ENCODE data around the gene NKAPD1. TPM values are rescaled to one million over a fixed set of nuclear protein-coding genes. Genes with fewer than 3 reads are reported as not detected.
"Not testable (repeated sequence)": the region's sequence is repeated elsewhere in the genome, so short reads cannot be mapped to it uniquely, and the experiment has no call there.

Gene NKAPD1
- total RNA-seq, 5 donors from 2014 or later (not counting 1 experiment from before 2014, with no cell fraction given): 14.6 to 22.1 (median 17.7) TPM

DNA sequence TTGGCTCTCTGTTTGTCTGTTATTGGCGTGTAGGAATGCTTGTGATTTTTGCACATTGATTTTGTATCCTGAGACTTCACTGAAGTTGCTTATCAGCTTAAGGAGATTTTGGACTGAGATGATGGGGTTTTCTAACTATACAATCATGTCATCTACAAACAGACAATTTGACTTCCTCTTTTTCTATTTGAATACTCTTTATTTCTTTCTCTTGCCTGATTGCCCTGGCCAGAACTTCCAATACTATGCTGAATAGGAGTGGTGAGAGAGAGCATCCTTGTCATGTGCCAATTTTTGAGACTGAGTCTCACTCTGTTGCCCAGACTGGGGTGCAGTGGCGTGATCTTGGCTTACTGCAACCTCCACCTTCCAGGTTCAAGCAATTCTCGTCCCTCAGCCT is 25.8 kb upstream of the NKAPD1 start:
- H3K4me1 ChIP-seq (ENCODE audit: control insufficient read depth in 1 of 2, extremely low read depth in 1 of 2, insufficient read depth in 2 of 2, low read length in 2 of 2); POLR2A ChIA-PET; H3K27me3 ChIP-seq (replicated peaks in 1 of 2; ENCODE audit: control insufficient read depth in 2 of 2, extremely low read depth in 1 of 2, insufficient read depth in 2 of 2, low read length in 1 of 2); H3K27me3 Mint-ChIP-seq; ATAC-seq (replicated peaks in 1 of 4); H3K27ac ChIP-seq (ENCODE audit: low read length); CTCF ChIA-PET; H3K4me3 ChIP-seq (ENCODE audit: control insufficient read depth in 1 of 2, extremely low read depth in 1 of 2, low read length in 1 of 2); H3K4me3 Mint-ChIP-seq; H3K9me3 ChIP-seq; DNase-seq; H3K9me3 Mint-ChIP-seq: not testable (repeated sequence)
- peak overlapping the region in 1 of 2 donors; percentile 6 for H3K27ac Mint-ChIP-seq
- no CpG with 5 or more reads among the region's 3 CpGs for WGBS (ENCODE audit: insufficient coverage)
- H3K36me3 Mint-ChIP-seq: peaks cover 78% of the 10 kb centered on the region
- peaks cover 9 to 50% of the 10 kb centered on the region in 2 donors for H3K36me3 ChIP-seq (ENCODE audit: control insufficient read depth in 2 of 2, extremely low read depth in 1 of 2, insufficient read depth in 1 of 2, low read length in 1 of 2)
- peaks cover 11 to 28% (median 14%) of the 10 kb centered on the region in 3 donors for H3K4me1 Mint-ChIP-seq

DNA sequence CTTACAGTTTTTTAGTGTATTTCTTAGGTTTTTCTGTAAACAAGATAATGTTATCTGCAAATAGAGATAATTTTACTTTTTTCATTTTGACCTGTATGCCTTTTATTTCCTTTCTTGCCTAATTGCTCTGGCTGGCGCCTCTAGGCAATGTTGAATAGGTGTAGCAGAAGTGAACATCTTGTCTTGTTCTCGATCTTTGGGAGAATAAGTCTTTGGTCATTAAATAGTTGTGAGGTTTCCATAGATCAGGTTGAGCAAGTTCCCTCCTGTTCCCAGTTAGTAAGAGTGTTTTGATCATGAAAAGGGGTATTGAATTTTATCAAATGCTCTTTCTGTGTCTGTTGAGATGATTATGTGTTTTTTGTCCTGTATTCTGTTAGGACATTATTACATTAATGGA is 24.3 kb upstream of the NKAPD1 start:
- H3K4me1 ChIP-seq (ENCODE audit: control insufficient read depth in 1 of 2, extremely low read depth in 1 of 2, insufficient read depth in 2 of 2, low read length in 2 of 2): no peaks in the 10 kb centered on the region

GRCh38 chr11:112050721-112051120 is 23.4 kb upstream of the NKAPD1 start:
- Histone ChIP-seq H3K36me3 (ENCODE audit: control insufficient read depth in 2 of 2, extremely low read depth in 1 of 2, insufficient read depth in 1 of 2, low read length in 1 of 2) (peaks cover 0 to 40% of the 10 kb centered on the region in 2 donors), H3K4me1 (ENCODE audit: control insufficient read depth in 1 of 2, extremely low read depth in 1 of 2, insufficient read depth in 2 of 2, low read length in 2 of 2) (no peaks in the 10 kb centered on the region), H3K4me3 (ENCODE audit: control insufficient read depth in 1 of 2, extremely low read depth in 1 of 2, low read length in 1 of 2) (no peak overlapping the region), H3K9me3 (no peaks in the 10 kb centered on the region), H3K27me3 (replicated peaks in 1 of 2; ENCODE audit: control insufficient read depth in 2 of 2, extremely low read depth in 1 of 2, insufficient read depth in 2 of 2, low read length in 1 of 2) (no peaks in the 10 kb centered on the region), H3K27ac (ENCODE audit: low read length) (no peak overlapping the region)
- DNase-seq: no peak
- ChIA-PET CTCF (no interaction called here), POLR2A (no interaction called here)
- Mint-ChIP-seq H3K27me3 (no peaks in the 10 kb centered on the region), H3K27ac (peak overlapping the region in 1 of 2 donors; percentile 0), H3K4me3 (no peak overlapping the region), H3K4me1 (peaks cover 11 to 28% (median 14%) of the 10 kb centered on the region in 3 donors), H3K9me3 (no peaks in the 10 kb centered on the region), H3K36me3 (peaks cover 69% of the 10 kb centered on the region)
- WGBS (ENCODE audit: insufficient coverage): no CpG with 5 or more reads among the region's 3 CpGs
- ATAC-seq (replicated peaks in 1 of 4): no peak

More for the DNA sequence above, 24.3 kb upstream of the NKAPD1 start:
- H3K9me3 Mint-ChIP-seq: no peaks in the 10 kb centered on the region
- H3K27me3 ChIP-seq (replicated peaks in 1 of 2; ENCODE audit: control insufficient read depth in 2 of 2, extremely low read depth in 1 of 2, insufficient read depth in 2 of 2, low read length in 1 of 2): no peaks in the 10 kb centered on the region
- no peak overlapping the region for H3K27ac ChIP-seq (ENCODE audit: low read length)
- no peak overlapping the region for H3K4me3 ChIP-seq (ENCODE audit: control insufficient read depth in 1 of 2, extremely low read depth in 1 of 2, low read length in 1 of 2)
- H3K4me3 Mint-ChIP-seq: no peak overlapping the region
- ChIA-PET CTCF (no interaction called here), POLR2A (no interaction called here)
- H3K9me3 ChIP-seq: no peaks in the 10 kb centered on the region
- no peak for ATAC-seq (replicated peaks in 1 of 4)
- H3K36me3 Mint-ChIP-seq: peaks cover 73% of the 10 kb centered on the region
- H3K27ac Mint-ChIP-seq: no peak overlapping the region
- DNase-seq: no peak
- peaks cover 3 to 47% of the 10 kb centered on the region in 2 donors for H3K36me3 ChIP-seq (ENCODE audit: control insufficient read depth in 2 of 2, extremely low read depth in 1 of 2, insufficient read depth in 1 of 2, low read length in 1 of 2)
- H3K4me1 Mint-ChIP-seq: peaks cover 11 to 28% (median 14%) of the 10 kb centered on the region in 3 donors
- WGBS (ENCODE audit: insufficient coverage): 50% methylated on average over 2 of the region's 2 CpGs
- no peaks in the 10 kb centered on the region for H3K27me3 Mint-ChIP-seq

- WGBS (ENCODE audit: insufficient coverage): no CpG with 5 or more reads among the region's 3 CpGs
- Histone ChIP-seq H3K36me3 (ENCODE audit: control insufficient read depth in 2 of 2, extremely low read depth in 1 of 2, insufficient read depth in 1 of 2, low read length in 1 of 2) (peaks cover 0 to 39% of the 10 kb centered on the region in 2 donors), H3K4me1 (ENCODE audit: control insufficient read depth in 1 of 2, extremely low read depth in 1 of 2, insufficient read depth in 2 of 2, low read length in 2 of 2) (no peaks in the 10 kb centered on the region), H3K27me3 (replicated peaks in 1 of 2; ENCODE audit: control insufficient read depth in 2 of 2, extremely low read depth in 1 of 2, insufficient read depth in 2 of 2, low read length in 1 of 2) (no peaks in the 10 kb centered on the region), H3K9me3 (no peaks in the 10 kb centered on the region), H3K27ac (ENCODE audit: low read length) (no peak overlapping the region), H3K4me3 (ENCODE audit: control insufficient read depth in 1 of 2, extremely low read depth in 1 of 2, low read length in 1 of 2) (no peak overlapping the region)
- peaks cover 66% of the 10 kb centered on the region for H3K36me3 Mint-ChIP-seq
- DNase-seq (no peak), ATAC-seq (replicated peaks in 1 of 4) (no peak)
- no peak overlapping the region for H3K27ac Mint-ChIP-seq
- H3K4me1 Mint-ChIP-seq: peaks cover 11 to 28% (median 14%) of the 10 kb centered on the region in 3 donors
- H3K4me3 Mint-ChIP-seq: no peak overlapping the region
- ChIA-PET POLR2A (interaction anchor here in 1 of 2 donors (0.7 kb wide), 1 partner anchor 37 kb away, joined by 3 read pairs; no protein-coding TSS in a partner anchor), CTCF (interaction anchor here in 1 of 2 donors (0.6 kb wide), 1 partner anchor 24 kb away, joined by 16 read pairs; no protein-coding TSS in a partner anchor)
- no peaks in the 10 kb centered on the region for H3K27me3 Mint-ChIP-seq
- H3K9me3 Mint-ChIP-seq: no peaks in the 10 kb centered on the region
Measured at GRCh38 chr11:112051768-112052167, 22.3 kb upstream of the NKAPD1 start.

DNA sequence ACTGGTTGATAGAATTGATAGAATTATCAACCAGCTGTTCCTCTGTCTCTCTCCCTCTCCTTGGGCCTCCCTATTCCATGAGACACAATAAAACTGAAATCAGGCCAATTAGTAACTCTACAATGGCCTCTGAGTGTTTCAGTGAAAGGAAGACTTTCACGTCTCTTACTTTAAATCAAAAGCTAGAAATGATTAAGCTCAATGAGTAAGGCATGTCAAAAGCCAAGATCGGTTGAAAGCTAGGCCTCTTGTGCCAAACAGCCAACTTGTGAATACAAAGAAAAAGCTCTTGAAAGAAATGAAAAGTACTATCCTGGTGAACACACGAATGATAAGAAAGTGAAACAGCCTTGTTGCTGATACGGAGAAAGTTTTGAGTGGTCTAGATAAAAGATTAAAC is 16.9 kb upstream of the NKAPD1 start:
- no peaks in the 10 kb centered on the region for H3K27me3 ChIP-seq (replicated peaks in 1 of 2; ENCODE audit: control insufficient read depth in 2 of 2, extremely low read depth in 1 of 2, insufficient read depth in 2 of 2, low read length in 1 of 2)
- no peak overlapping the region for H3K27ac ChIP-seq (ENCODE audit: low read length)
- H3K4me3 ChIP-seq (ENCODE audit: control insufficient read depth in 1 of 2, extremely low read depth in 1 of 2, low read length in 1 of 2): no peak overlapping the region
- no peaks in the 10 kb centered on the region for H3K9me3 Mint-ChIP-seq
- ChIA-PET POLR2A (no interaction called here), CTCF (no interaction called here)
- no peak for DNase-seq
- H3K9me3 ChIP-seq: no peaks in the 10 kb centered on the region
- H3K36me3 ChIP-seq (ENCODE audit: control insufficient read depth in 2 of 2, extremely low read depth in 1 of 2, insufficient read depth in 1 of 2, low read length in 1 of 2): peaks cover 0 to 47% of the 10 kb centered on the region in 2 donors
- 50% methylated on average over 2 of the region's 4 CpGs for WGBS (ENCODE audit: insufficient coverage)
- no peak overlapping the region for H3K27ac Mint-ChIP-seq
- ATAC-seq (replicated peaks in 1 of 4): no peak
- peaks cover 54% of the 10 kb centered on the region for H3K36me3 Mint-ChIP-seq
- no peaks in the 10 kb centered on the region for H3K27me3 Mint-ChIP-seq
- H3K4me1 ChIP-seq (ENCODE audit: control insufficient read depth in 1 of 2, extremely low read depth in 1 of 2, insufficient read depth in 2 of 2, low read length in 2 of 2): no peaks in the 10 kb centered on the region
- H3K4me3 Mint-ChIP-seq: no peak overlapping the region
- no peaks in the 10 kb centered on the region for H3K4me1 Mint-ChIP-seq

DNA sequence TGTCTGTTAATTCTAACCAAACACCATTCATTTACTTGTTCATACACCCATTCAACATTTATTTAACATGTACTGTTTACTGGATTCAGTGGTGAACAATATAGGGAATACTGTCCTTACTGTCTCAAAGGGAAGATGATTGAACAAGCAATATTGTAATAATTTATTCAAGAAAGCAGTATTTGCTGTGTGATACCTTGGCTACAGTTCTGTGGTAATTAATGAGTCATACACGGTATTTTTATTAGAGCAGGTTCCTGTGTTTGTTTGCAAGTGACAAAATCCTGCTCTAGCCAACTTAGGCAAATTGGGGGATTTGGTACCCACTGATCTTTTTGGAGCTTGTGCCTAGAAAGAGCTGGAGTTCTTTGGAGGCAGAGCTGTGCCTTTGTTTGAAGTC is 16.0 kb upstream of the NKAPD1 start:
- peaks cover 0 to 48% of the 10 kb centered on the region in 2 donors for H3K36me3 ChIP-seq (ENCODE audit: control insufficient read depth in 2 of 2, extremely low read depth in 1 of 2, insufficient read depth in 1 of 2, low read length in 1 of 2)
- Mint-ChIP-seq H3K4me1 (no peaks in the 10 kb centered on the region), H3K4me3 (no peak overlapping the region), H3K36me3 (peaks cover 54% of the 10 kb centered on the region), H3K9me3 (no peaks in the 10 kb centered on the region), H3K27me3 (no peaks in the 10 kb centered on the region), H3K27ac (no peak overlapping the region)
- no CpG with 5 or more reads among the region's 1 CpG for WGBS (ENCODE audit: insufficient coverage)
- no peak overlapping the region for H3K4me3 ChIP-seq (ENCODE audit: control insufficient read depth in 1 of 2, extremely low read depth in 1 of 2, low read length in 1 of 2)
- POLR2A ChIA-PET: no interaction called here
- ATAC-seq (replicated peaks in 1 of 4) (no peak), DNase-seq (no peak)
- CTCF ChIA-PET: no interaction called here
- no peaks in the 10 kb centered on the region for H3K27me3 ChIP-seq (replicated peaks in 1 of 2; ENCODE audit: control insufficient read depth in 2 of 2, extremely low read depth in 1 of 2, insufficient read depth in 2 of 2, low read length in 1 of 2)
- no peaks in the 10 kb centered on the region for H3K4me1 ChIP-seq (ENCODE audit: control insufficient read depth in 1 of 2, extremely low read depth in 1 of 2, insufficient read depth in 2 of 2, low read length in 2 of 2)
- no peaks in the 10 kb centered on the region for H3K9me3 ChIP-seq
- H3K27ac ChIP-seq (ENCODE audit: low read length): no peak overlapping the region

- peaks cover 0 to 36% of the 10 kb centered on the region in 2 donors for H3K36me3 ChIP-seq (ENCODE audit: control insufficient read depth in 2 of 2, extremely low read depth in 1 of 2, insufficient read depth in 1 of 2, low read length in 1 of 2)
- POLR2A ChIA-PET: no interaction called here
- CTCF ChIA-PET: no interaction called here
Measured at GRCh38 chr11:112062923-112063322, 11.2 kb upstream of the NKAPD1 start.

More at GRCh38 chr11:112062923-112063322, 11.2 kb upstream of the NKAPD1 start:
- Histone ChIP-seq H3K27ac (ENCODE audit: low read length) (no peak overlapping the region), H3K4me1 (ENCODE audit: control insufficient read depth in 1 of 2, extremely low read depth in 1 of 2, insufficient read depth in 2 of 2, low read length in 2 of 2) (no peaks in the 10 kb centered on the region), H3K27me3 (replicated peaks in 1 of 2; ENCODE audit: control insufficient read depth in 2 of 2, extremely low read depth in 1 of 2, insufficient read depth in 2 of 2, low read length in 1 of 2) (no peaks in the 10 kb centered on the region), H3K9me3 (no peaks in the 10 kb centered on the region), H3K4me3 (ENCODE audit: control insufficient read depth in 1 of 2, extremely low read depth in 1 of 2, low read length in 1 of 2) (no peak overlapping the region)
- no peaks in the 10 kb centered on the region for H3K4me1 Mint-ChIP-seq
- no CpG with 5 or more reads among the region's 1 CpG for WGBS (ENCODE audit: insufficient coverage)
- no peaks in the 10 kb centered on the region for H3K9me3 Mint-ChIP-seq
- ATAC-seq (replicated peaks in 1 of 4) (no peak), DNase-seq (no peak)
- no peak overlapping the region for H3K27ac Mint-ChIP-seq
- H3K4me3 Mint-ChIP-seq: no peak overlapping the region
- peaks cover 28% of the 10 kb centered on the region for H3K36me3 Mint-ChIP-seq
- no peaks in the 10 kb centered on the region for H3K27me3 Mint-ChIP-seq

Measured in T-cell (primary cell).